GM19372 (cell line): ENCODE measurements around the gene CMKLR1.

ENCODE experiments used
- ATAC-seq: cut with Tn5 transposase; IDR thresholded peaks from one replicate; pipeline ENCODE4 v1.9.1; 2021; ENCODE audit warnings: mild to moderate bottlenecking, low read depth, moderate library complexity; ENCODE audit not compliant: unreplicated experiment

The CMKLR1 gene

DNA sequence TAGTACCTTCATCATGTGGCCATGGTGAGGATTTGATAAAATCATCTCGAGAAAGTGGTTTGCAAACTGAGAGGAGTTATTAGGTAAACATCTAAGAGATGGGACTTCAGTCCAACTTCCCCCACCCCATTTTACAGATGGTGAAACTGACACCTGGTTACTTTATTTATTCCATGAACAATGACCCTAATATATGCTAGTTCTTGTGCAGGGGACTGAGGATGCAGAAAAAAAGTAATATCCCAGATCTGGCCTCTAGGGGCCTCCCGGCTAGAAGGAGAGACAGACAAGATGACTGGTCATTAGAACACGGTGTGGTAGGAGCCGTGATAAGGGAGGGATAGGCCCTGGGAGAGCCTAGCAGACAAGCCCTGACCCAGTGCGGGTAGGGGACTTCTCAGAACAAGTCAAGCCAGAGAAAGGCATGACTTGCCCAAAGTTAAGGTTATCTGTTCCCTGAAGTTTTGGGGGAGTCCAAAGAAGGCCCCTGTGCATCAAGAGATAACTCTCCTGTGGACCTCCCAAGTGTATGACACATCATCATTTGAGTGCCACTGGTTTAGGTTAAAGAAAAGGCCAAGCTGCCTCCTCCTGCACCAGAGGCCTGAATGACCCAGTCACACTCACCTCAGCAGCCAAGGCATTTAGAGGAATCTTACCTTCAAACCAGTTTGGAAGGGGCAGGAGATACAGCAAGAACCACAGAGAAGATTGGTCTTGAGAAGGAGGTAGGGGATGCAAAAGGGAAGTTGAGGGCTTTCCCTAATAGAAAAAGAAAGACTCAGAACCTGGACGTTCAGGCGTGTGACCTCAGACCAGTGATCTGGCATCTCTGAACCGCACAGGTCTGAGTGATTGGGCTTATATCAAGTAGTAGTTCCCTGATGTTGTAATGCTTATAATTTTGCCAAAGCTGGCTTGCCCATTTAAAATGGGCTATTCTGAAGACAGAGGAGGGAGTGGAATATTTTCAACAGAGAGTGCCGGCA lies 1.6 kb downstream of the CMKLR1 start:
- ATAC-seq, result no peak

GRCh38 chr12:108335349-108336119 lies 3.6 kb downstream of the CMKLR1 start:
- no peak for ATAC-seq

GRCh38 chr12:108333898-108334699 lies 5.0 kb downstream of the CMKLR1 start:
- peak; percentile 38 for ATAC-seq

DNA sequence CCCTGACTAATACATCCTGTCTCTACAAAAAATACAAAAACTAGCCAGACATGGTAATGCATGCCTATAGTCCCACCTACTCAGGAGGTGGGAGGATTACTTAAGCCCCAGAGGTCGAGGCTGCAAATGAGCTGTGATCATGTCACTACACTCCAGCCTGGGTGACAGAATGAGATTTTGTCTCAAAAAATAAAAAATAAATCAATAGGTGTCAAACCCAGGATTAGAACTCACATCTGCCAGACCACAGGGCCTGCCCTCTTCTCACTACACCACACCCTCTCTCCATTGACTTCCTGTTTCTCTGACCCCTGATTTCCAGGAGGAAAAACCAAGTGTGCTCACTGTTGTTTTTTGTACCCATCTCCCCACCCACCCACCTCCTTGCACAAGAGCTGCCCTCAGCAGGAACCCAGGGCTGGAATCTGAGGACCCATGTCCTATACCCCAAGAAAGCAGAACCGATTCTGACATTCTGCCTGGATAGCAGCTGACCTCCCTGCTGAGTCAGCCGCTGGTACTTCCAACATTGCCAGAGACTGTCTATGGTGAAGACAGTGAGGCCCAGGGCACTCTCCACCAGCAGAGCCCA lies 6.2 kb downstream of the CMKLR1 start:
- ATAC-seq, result no peak

DNA sequence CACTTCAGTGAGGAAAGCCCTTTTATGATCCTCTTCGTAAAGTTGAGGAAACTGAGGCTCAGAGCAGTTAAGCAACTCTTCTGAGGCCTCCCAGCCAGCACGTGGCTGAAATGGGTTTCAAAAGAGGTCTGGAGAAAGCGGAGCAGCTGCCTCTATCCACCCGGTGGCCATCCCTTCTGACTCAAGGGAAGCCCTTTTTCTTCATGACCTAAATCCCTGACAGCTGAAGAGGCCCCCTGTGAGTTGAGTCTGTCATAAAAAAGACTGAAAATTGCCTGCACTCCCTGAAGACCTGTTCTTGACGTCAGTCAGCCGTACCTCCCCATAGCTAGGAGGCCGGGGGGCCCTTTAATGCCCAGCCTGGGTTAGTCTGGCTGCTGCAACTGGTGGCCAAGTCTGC lies 10.7 kb downstream of the CMKLR1 start:
- no peak for ATAC-seq

- ATAC-seq, result no peak
Observed at GRCh38 chr12:108327621-108328344, 11.3 kb downstream of the CMKLR1 start.

GRCh38 chr12:108326254-108326750 lies 12.8 kb downstream of the CMKLR1 start:
- no peak for ATAC-seq

GRCh38 chr12:108325549-108325948 lies 13.6 kb downstream of the CMKLR1 start:
- ATAC-seq, result no peak

DNA sequence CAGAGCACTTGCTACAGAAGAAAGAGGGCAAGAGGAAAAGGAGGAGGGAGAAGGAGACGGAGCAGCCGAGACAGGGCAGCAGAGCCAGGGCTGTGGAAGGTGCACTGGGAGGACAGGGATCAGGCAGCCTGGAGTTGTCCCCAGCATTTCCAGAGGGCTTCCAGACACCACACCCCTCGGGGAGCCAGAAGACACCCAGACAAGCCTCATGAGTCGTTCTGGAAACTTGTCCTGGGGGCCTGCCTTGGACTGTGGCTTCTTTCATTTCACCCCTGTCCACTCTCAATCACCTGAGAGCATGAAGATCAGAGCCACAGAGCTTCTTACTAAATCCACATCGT lies 14.1 kb downstream of the CMKLR1 start:
- ATAC-seq, result no peak

DNA sequence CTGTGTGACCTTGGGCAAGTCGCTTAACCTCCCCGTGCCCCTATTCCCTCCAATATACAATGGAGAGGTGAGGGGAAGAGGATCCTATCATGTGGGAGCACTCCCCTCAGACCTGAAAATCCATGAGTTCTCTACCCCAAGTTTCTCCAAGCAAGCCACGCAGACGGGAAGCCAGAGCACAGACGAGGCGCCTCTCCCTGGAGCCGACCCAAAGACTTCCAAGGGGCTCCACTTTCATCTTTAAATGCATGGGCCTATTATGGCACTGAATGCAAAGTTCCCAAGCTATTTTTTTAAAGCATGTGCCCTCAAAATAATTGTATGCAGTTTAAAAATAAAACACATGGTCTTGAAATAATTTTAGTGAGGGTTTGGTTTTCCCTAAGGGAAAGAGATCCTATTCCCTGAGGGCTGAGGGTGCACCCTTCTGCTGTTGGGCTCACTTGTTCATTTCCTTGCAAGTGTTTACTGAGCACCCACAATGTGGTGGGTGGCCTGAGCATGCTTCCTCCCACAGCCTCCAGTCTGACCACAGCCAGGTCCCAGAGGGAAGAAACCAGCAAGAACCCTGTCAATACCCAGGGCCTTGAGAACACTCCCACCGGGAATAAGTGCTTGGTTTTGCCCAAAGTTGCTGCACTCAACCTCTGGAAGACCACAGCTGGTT lies 14.6 kb downstream of the CMKLR1 start:
- no peak for ATAC-seq

GRCh38 chr12:108323581-108323980 lies 15.5 kb downstream of the CMKLR1 start:
- ATAC-seq, result no peak

DNA sequence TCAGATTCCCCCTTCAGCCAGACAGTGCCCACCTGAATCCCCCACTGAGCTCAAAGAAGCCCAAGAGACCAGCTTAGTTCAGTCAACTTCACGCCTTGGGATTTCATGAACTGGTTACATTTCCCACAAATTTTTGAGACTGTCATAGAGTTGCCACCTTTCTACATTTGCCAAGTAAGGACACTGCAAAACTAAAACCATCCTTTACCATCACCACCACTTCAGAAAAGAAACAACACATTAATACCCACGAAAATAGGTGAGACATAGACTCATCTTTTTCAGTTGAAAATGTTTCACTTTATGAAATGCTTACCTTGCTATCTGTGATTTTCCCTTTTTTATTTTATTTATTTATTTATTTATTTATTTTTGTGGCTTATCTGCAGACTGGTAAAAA lies 16.1 kb downstream of the CMKLR1 start:
- ATAC-seq, result no peak

DNA sequence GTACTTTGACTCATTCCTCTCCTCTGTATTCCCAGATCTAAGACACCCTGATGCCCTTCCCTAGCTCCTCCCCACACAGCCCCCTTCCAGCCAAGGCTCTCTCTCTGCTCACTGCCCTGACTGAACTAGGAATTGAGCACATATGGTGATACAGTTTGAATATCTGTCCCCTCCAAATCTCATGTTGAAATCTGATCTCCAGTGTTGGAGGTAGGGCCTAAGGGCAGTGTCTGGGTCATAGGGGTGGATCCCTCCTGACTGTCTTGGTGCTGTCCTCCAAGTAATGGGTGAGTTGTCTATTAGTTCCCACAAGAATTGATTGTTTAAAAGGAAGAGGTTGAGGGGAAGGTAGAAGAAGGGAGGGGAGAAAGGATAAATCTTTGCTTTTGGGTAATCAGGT lies 17.4 kb downstream of the CMKLR1 start:
- ATAC-seq, result no peak

- ATAC-seq, result no peak
Observed at GRCh38 chr12:108320507-108321293, 18.4 kb downstream of the CMKLR1 start.

DNA sequence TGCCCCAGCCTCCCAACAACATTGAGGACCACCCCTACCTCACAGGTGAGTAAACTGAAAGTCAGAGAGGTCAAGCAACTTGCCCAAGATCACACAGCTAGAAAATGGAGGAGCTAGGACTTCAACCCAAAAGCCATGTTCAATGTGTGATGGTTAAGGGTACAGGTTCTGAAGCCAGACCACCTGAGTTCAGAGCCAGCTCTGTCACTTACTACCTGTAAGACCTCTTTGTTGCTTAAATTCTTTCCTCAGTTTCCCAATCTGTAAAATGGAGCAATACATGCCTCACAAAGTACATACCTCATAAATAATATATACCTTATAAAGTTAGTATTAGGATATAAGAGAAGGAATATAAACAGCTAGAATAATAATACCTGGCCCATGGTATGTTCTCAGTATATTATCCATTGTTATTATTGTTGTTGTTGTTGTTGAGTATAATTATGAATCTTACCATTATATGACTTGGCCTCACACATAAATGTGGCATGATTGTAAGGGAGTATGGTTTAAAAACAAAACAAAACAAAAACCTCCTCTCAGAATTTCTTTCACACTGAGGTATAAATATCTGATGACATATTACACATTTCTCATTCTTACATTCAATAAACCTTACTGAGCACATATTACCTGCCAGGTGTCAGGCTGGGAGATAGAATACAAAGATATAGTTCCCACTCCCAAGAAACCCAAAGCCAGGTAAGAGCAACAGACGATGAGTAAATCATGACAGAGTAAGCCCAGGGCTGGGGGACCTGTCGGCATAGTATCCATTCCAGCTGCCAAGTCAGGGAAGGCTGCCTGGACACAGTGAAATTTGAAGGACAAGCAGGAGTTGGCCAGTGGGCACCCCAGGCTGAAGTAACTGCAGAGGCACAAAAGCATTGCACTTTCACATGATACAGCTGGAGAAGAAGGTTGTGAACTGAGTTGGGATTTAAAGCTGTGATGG lies 19.6 kb downstream of the CMKLR1 start:
- ATAC-seq, result no peak

DNA sequence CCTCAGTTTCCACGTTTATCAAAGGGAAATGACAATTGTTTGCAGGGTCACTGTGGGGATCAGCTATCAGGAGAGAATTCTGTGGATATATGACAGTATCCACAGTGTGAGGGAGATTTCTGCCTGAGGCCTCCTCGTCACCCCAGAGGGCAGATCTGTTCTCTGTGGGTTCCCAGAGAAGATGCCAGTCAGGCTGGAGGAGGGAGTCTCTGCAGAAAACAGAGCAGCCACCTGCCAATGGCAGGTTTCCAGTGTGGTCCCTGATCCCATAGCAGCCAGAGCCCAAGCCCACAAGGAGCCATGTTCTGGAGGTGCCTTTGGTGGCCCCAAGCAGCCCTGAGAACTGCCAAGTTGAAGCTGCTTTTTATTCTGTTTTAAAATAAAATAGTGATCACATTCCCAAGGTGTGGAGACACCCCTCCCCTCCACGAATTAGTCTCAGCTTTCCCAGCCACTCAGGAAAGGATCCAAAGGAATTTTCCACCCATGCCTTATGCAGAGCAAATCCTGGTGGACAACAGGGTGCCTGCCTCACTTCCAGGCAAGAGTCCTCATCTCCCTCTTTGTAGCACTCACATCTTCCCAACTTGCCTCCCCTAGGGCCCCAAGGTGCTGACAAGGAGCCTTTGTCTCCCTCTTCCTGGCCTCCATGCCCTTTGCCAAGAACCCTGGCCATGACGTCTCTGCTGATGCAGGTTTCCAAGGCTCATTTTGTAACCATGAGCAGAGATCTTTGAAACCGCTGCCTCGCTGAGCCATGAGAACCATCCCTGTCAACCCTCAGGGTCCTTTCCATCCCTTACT lies 20.4 kb downstream of the CMKLR1 start:
- no peak for ATAC-seq
